Measurements from ENCODE around the gene MIA2.

The MIA2 gene

GRCh38 chr14:39384177-39384576 is 150.5 kb downstream of the MIA2 start:
- peaks cover 9% of the 10 kb centered on the region for H3K36me3 Mint-ChIP-seq (ENCODE audit: low read depth)
- no peak overlapping the region for H3K27ac Mint-ChIP-seq
- H3K9me3 Mint-ChIP-seq: no peaks in the 10 kb centered on the region
- peaks cover 28% of the 10 kb centered on the region for H3K4me1 Mint-ChIP-seq (ENCODE audit: low read depth)
- H3K27me3 Mint-ChIP-seq: no peaks in the 10 kb centered on the region
- no peak overlapping the region for H3K4me3 Mint-ChIP-seq
- DNase-seq: no peak

- Mint-ChIP-seq H3K4me1 (ENCODE audit: low read depth) (peaks cover 14% of the 10 kb centered on the region), H3K27ac (no peak overlapping the region), H3K9me3 (no peaks in the 10 kb centered on the region), H3K27me3 (no peaks in the 10 kb centered on the region), H3K4me3 (no peak overlapping the region), H3K36me3 (ENCODE audit: low read depth) (peaks cover 27% of the 10 kb centered on the region)
- no peak for DNase-seq
Observed at GRCh38 chr14:39393289-39393688, 159.6 kb downstream of the MIA2 start.

DNA sequence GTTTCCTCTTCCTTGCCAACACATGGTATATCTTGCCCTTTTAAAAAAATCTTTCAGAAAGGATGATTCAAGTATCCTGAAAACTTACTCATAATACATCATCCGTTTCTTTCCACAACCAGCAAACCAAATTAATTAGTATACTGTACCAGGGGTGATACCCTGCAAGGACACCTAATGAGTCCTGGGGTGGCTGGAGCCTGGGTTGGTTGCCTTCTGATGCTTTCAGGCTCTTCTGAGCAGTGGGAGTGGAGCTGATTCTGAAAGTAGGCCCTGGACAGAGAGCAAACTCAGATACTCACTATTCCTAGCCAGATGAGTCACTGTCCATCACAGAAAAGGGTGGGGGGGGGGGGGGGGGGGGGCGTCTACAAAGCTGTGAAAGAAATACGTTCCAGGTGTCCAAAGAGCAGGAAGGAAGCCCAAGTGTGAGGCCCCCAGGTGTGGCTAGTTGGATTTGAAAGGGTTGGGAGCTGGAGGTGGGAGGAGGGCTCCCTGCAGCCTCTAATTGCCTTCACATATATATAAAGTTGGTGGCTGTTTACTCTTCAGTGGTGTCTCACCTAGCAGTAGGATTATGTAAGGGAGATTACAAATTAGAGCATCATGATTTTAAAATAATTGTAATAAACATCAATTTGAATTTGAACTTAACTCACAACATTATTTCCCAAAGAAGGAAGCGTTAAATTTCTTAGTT is 162.0 kb downstream of the MIA2 start:
- no peaks in the 10 kb centered on the region for H3K9me3 Mint-ChIP-seq
- H3K27me3 Mint-ChIP-seq: no peaks in the 10 kb centered on the region
- no peak overlapping the region for H3K4me3 Mint-ChIP-seq
- H3K36me3 Mint-ChIP-seq (ENCODE audit: low read depth): peaks cover 50% of the 10 kb centered on the region
- DNase-seq: no peak
- H3K4me1 Mint-ChIP-seq (ENCODE audit: low read depth): peaks cover 14% of the 10 kb centered on the region
- H3K27ac Mint-ChIP-seq: peak overlapping the region; percentile 80

DNA sequence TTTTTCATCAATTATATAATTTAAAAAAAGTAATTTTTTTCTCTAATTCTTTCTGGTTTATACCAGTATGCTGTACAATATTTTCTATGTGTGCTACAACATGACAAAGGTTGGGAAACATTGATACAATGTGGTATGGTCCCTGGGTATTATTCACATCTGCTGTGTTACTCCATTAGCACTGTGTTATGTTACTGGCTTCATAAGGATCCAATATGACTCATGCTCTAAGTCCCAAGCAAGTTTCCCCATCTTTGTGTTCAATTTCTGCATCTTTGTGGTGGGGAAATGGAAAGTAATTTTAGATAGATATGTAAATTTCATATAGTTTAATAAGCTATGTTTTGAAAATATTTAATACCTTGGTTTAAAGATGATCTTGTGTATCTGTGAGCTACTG is 162.7 kb downstream of the MIA2 start:
- Mint-ChIP-seq H3K27me3 (no peaks in the 10 kb centered on the region), H3K27ac (no peak overlapping the region), H3K36me3 (ENCODE audit: low read depth) (peaks cover 58% of the 10 kb centered on the region), H3K4me1 (ENCODE audit: low read depth) (peaks cover 14% of the 10 kb centered on the region), H3K9me3 (no peaks in the 10 kb centered on the region), H3K4me3 (no peak overlapping the region)
- DNase-seq: no peak

DNA sequence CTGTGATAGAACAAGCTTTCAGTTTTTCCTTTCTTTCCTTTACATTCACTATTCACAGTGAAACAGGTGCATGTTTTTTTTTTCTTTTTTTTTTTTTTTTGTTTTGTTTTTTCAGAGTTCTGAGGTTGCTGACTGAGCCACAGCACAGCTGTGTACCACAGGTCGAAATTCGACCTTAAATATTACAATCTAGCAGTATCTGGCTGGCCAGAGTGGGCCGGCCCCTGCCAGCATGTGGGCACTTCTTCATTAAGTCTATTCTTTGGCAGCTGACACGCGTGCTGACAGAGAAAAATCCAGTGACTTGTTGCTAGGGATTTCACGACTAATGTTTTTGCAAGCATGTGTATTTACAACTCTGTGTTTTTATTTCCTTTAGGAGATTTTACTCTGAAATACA is 164.7 kb downstream of the MIA2 start:
- Mint-ChIP-seq H3K9me3 (no peaks in the 10 kb centered on the region), H3K4me3 (no peak overlapping the region), H3K36me3 (ENCODE audit: low read depth) (peaks cover 64% of the 10 kb centered on the region), H3K27ac (no peak overlapping the region), H3K27me3 (no peaks in the 10 kb centered on the region), H3K4me1 (ENCODE audit: low read depth) (peaks cover 16% of the 10 kb centered on the region)
- DNase-seq: no peak

GRCh38 chr14:39406560-39406959 is 172.8 kb downstream of the MIA2 start:
- peak overlapping the region; percentile 44 for H3K27ac Mint-ChIP-seq
- DNase-seq: no peak
- peaks cover 18% of the 10 kb centered on the region for H3K9me3 Mint-ChIP-seq
- no peaks in the 10 kb centered on the region for H3K27me3 Mint-ChIP-seq
- H3K36me3 Mint-ChIP-seq (ENCODE audit: low read depth): peaks cover 32% of the 10 kb centered on the region
- no peak overlapping the region for H3K4me3 Mint-ChIP-seq
- H3K4me1 Mint-ChIP-seq (ENCODE audit: low read depth): peaks cover 30% of the 10 kb centered on the region

DNA sequence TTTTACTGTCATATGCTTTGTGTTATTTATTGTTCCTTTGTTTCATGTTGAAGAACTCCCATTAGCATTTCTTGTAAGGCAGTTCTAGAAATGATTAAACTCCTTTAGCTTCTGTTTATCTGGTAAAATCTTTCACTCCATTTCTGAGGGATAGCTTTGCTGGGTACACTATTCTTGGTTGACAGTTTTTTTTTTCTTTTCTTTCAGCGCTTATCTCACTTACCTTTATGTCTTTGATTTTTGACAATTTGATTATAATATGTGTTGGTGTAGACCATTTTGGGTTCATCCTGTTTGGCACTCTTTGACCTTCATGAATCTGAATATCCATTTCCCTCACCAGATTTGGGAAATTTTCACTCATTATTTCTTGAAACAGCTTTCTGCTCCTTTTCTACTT is 182.4 kb downstream of the MIA2 start:
- Mint-ChIP-seq H3K9me3 (peaks cover 26% of the 10 kb centered on the region), H3K27me3 (no peaks in the 10 kb centered on the region), H3K36me3 (ENCODE audit: low read depth) (peaks cover 63% of the 10 kb centered on the region), H3K4me3 (no peak overlapping the region), H3K27ac (no peak overlapping the region), H3K4me1 (ENCODE audit: low read depth) (peaks cover 23% of the 10 kb centered on the region)
- DNase-seq: no peak

DNA sequence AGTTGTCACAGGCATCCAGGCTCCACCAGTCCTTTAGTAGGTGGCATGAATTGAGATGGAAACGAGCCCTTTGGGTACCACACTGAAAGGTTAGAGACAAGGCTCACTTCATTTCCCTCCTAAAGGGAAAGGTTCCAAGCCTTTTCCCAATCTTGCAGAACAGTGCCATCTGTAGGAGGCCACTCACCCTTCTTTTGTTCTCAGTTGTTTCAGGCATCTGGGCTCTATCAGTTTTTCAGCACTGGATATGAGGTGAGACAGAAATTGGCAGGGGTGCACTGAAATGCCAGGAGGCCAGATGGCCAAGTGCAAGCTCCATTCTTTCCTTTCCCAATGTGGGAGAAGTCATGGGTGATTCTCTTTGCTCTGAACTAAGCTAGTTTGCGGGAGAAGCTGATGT is 183.3 kb downstream of the MIA2 start:
- Mint-ChIP-seq H3K9me3 (peaks cover 23% of the 10 kb centered on the region), H3K27ac (no peak overlapping the region), H3K36me3 (ENCODE audit: low read depth) (peaks cover 60% of the 10 kb centered on the region), H3K4me1 (ENCODE audit: low read depth) (peaks cover 33% of the 10 kb centered on the region), H3K27me3 (no peaks in the 10 kb centered on the region), H3K4me3 (no peak overlapping the region)
- no peak for DNase-seq

DNA sequence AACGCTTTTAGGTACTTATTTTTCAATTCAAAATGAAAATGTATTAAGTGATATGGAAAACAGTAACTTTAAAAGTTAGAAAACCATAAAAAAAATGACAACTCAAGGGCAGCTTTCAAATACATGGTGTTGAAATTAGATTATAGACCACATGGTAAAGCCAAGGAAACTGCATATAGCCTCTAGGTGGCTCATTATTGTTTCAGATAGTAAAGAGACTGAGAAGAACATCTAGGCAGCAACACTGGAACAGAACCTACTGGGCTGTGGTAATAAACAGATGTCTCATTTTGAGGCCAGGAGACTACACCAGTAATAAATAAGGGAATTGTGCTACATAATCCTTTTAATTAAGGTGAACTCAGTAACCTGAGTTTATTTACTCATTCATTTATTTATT is 185.6 kb downstream of the MIA2 start:
- Mint-ChIP-seq H3K27me3 (no peaks in the 10 kb centered on the region), H3K4me3 (no peak overlapping the region), H3K27ac (no peak overlapping the region), H3K9me3 (peaks cover 17% of the 10 kb centered on the region), H3K36me3 (ENCODE audit: low read depth) (peaks cover 49% of the 10 kb centered on the region), H3K4me1 (ENCODE audit: low read depth) (peaks cover 47% of the 10 kb centered on the region)
- no peak for DNase-seq

DNA sequence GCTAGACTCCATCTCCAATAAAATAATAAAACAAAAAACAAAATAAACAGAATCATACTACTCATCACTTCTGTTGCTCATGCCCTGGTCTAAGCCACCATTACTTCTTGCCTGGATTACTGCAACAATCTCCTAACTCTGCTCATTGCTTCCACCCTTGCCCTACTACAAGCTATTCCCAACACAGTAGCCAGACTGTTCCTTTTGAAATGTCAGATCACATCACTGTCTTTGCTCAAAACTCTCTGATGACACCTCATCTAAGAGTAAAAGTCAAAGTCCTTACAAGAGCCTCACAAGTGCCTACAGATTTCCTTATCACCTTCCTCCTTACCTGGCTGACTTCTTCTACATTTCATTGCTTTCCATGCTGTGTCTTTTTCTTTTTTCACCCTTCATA is 188.5 kb downstream of the MIA2 start:
- DNase-seq: no peak
- peak overlapping the region; percentile 42 for H3K27ac Mint-ChIP-seq
- peaks cover 64% of the 10 kb centered on the region for H3K4me1 Mint-ChIP-seq (ENCODE audit: low read depth)
- H3K36me3 Mint-ChIP-seq (ENCODE audit: low read depth): peaks cover 30% of the 10 kb centered on the region
- H3K4me3 Mint-ChIP-seq: no peak overlapping the region
- H3K9me3 Mint-ChIP-seq: peaks cover under 1% of the 10 kb centered on the region
- H3K27me3 Mint-ChIP-seq: no peaks in the 10 kb centered on the region

- H3K36me3 Mint-ChIP-seq (ENCODE audit: low read depth): peaks cover 29% of the 10 kb centered on the region
- H3K9me3 Mint-ChIP-seq: no peaks in the 10 kb centered on the region
- H3K27ac Mint-ChIP-seq: no peak overlapping the region
- peaks cover 74% of the 10 kb centered on the region for H3K4me1 Mint-ChIP-seq (ENCODE audit: low read depth)
- H3K27me3 Mint-ChIP-seq: no peaks in the 10 kb centered on the region
- DNase-seq: no peak
- H3K4me3 Mint-ChIP-seq: no peak overlapping the region
Observed at GRCh38 chr14:39423793-39424192, 190.1 kb downstream of the MIA2 start.

DNA sequence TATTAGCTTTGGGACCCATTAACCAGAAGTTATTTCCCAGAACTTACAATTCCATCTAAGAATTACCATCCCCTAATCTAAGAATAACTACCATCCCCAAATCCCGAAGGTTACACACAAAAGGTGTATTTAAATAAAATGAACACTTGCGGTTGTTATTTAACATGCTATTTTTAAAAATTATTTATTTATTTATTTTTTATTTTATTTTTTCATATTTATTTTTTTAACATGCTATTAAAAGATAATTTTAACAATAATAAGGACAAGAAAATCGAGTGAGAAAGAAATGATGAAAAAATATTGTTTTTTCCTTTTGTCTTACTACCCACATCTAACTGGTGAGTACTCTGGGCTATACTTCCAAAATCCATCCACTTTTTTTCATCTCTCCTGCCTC is 192.2 kb downstream of the MIA2 start:
- Mint-ChIP-seq H3K9me3 (no peaks in the 10 kb centered on the region), H3K27ac (peak overlapping the region; percentile 72), H3K27me3 (no peaks in the 10 kb centered on the region), H3K4me1 (ENCODE audit: low read depth) (peaks cover 78% of the 10 kb centered on the region), H3K36me3 (ENCODE audit: low read depth) (peaks cover 12% of the 10 kb centered on the region), H3K4me3 (no peak overlapping the region)
- DNase-seq: no peak

- Mint-ChIP-seq H3K4me1 (ENCODE audit: low read depth) (peaks cover 73% of the 10 kb centered on the region), H3K27me3 (no peaks in the 10 kb centered on the region), H3K9me3 (no peaks in the 10 kb centered on the region), H3K36me3 (ENCODE audit: low read depth) (peaks cover 14% of the 10 kb centered on the region), H3K4me3 (peak overlapping the region; percentile 0), H3K27ac (peak overlapping the region; percentile 72)
- no peak for DNase-seq
Observed at GRCh38 chr14:39426605-39427004, 192.9 kb downstream of the MIA2 start.

- Mint-ChIP-seq H3K4me1 (ENCODE audit: low read depth) (peaks cover 64% of the 10 kb centered on the region), H3K4me3 (no peak overlapping the region), H3K9me3 (no peaks in the 10 kb centered on the region), H3K27ac (peak overlapping the region; percentile 2), H3K36me3 (ENCODE audit: low read depth) (peaks cover 15% of the 10 kb centered on the region), H3K27me3 (no peaks in the 10 kb centered on the region)
- no peak for DNase-seq
Observed at GRCh38 chr14:39428118-39428517, 194.4 kb downstream of the MIA2 start.

- peaks cover 56% of the 10 kb centered on the region for H3K4me1 Mint-ChIP-seq (ENCODE audit: low read depth)
- no peaks in the 10 kb centered on the region for H3K27me3 Mint-ChIP-seq
- peak overlapping the region; percentile 95 for H3K4me3 Mint-ChIP-seq
- peak overlapping the region; percentile 96 for H3K27ac Mint-ChIP-seq
- no peaks in the 10 kb centered on the region for H3K9me3 Mint-ChIP-seq
- peaks cover 15% of the 10 kb centered on the region for H3K36me3 Mint-ChIP-seq (ENCODE audit: low read depth)
- DNase-seq: no peak
Observed at GRCh38 chr14:39430762-39431415, 197.2 kb downstream of the MIA2 start.

Measured in activated T-cell treated with anti-CD3 and anti-CD28 coated beads, Interleukin-2, amount 50 U/mL, for 24 hours (primary cell).